ENCODE results near the gene SPTLC1. TPM values are rescaled to one million over a fixed set of nuclear protein-coding genes. Genes with fewer than 3 reads are reported as not detected.
"Not testable (repeated sequence)": the region's sequence is repeated elsewhere in the genome, so short reads cannot be mapped to it uniquely, and the experiment has no call there.

SPTLC1 gene
- total RNA-seq, 1 donor from 2014 or later = 60.2 TPM

DNA sequence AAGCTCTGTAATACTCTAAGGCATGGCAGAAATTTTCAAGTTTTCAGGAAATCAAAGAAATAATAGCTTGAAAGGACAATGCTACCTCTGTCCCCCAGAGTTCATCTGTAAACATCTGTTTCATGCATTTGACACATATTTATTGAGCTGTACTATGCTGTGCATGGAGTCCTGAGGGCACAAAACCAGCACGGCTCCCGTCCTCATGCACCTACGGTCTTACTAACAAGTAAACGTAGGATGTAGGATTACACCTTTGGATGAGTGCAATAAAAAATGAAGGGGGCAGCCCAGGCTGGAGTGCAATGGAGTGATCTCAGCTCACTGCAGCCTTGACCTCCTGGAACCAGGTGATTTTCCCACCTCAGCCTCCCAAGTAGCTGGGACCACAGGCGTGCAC lies 81.9 kb downstream of the SPTLC1 start:
- DNase-seq (ENCODE audit: low spot score) = no peak
- H3K4me1 Mint-ChIP-seq (ENCODE audit: low read depth) = no peaks in the 10 kb centered on the region
- no peak overlapping the region for H3K27ac Mint-ChIP-seq
- peaks cover 49% of the 10 kb centered on the region for H3K36me3 Mint-ChIP-seq (ENCODE audit: low read depth)
- H3K9me3 Mint-ChIP-seq = no peaks in the 10 kb centered on the region
- no peak overlapping the region for H3K4me3 Mint-ChIP-seq
- intact Hi-C loops (cut with micrococcal nuclease) = no loop called here
- H3K27me3 Mint-ChIP-seq (ENCODE audit: insufficient read depth) = no peaks in the 10 kb centered on the region

GRCh38 chr9:92032891-92033290 lies 82.3 kb downstream of the SPTLC1 start:
- Mint-ChIP-seq H3K27me3 (ENCODE audit: insufficient read depth) (no peaks in the 10 kb centered on the region), H3K9me3 (no peaks in the 10 kb centered on the region), H3K4me3 (no peak overlapping the region), H3K4me1 (ENCODE audit: low read depth) (no peaks in the 10 kb centered on the region), H3K27ac (no peak overlapping the region), H3K36me3 (ENCODE audit: low read depth) (peaks cover 48% of the 10 kb centered on the region)
- no peak for DNase-seq (ENCODE audit: low spot score)
- intact Hi-C loops (cut with micrococcal nuclease) = no loop called here

GRCh38 chr9:92030367-92030766 lies 84.8 kb downstream of the SPTLC1 start:
- Mint-ChIP-seq H3K27ac (no peak overlapping the region), H3K27me3 (ENCODE audit: insufficient read depth) (no peaks in the 10 kb centered on the region), H3K36me3 (ENCODE audit: low read depth) (peaks cover 37% of the 10 kb centered on the region), H3K4me1 (ENCODE audit: low read depth) (no peaks in the 10 kb centered on the region), H3K4me3 (no peak overlapping the region), H3K9me3 (no peaks in the 10 kb centered on the region)
- DNase-seq (ENCODE audit: low spot score) = no peak
- intact Hi-C loops (cut with micrococcal nuclease) = no loop called here

GRCh38 chr9:92029553-92029952 lies 85.7 kb downstream of the SPTLC1 start:
- no peaks in the 10 kb centered on the region for H3K9me3 Mint-ChIP-seq
- no peak overlapping the region for H3K4me3 Mint-ChIP-seq
- no peaks in the 10 kb centered on the region for H3K4me1 Mint-ChIP-seq (ENCODE audit: low read depth)
- H3K27ac Mint-ChIP-seq = no peak overlapping the region
- H3K27me3 Mint-ChIP-seq (ENCODE audit: insufficient read depth) = no peaks in the 10 kb centered on the region
- intact Hi-C loops (cut with micrococcal nuclease) = no loop called here
- peaks cover 30% of the 10 kb centered on the region for H3K36me3 Mint-ChIP-seq (ENCODE audit: low read depth)
- no peak for DNase-seq (ENCODE audit: low spot score)

DNA sequence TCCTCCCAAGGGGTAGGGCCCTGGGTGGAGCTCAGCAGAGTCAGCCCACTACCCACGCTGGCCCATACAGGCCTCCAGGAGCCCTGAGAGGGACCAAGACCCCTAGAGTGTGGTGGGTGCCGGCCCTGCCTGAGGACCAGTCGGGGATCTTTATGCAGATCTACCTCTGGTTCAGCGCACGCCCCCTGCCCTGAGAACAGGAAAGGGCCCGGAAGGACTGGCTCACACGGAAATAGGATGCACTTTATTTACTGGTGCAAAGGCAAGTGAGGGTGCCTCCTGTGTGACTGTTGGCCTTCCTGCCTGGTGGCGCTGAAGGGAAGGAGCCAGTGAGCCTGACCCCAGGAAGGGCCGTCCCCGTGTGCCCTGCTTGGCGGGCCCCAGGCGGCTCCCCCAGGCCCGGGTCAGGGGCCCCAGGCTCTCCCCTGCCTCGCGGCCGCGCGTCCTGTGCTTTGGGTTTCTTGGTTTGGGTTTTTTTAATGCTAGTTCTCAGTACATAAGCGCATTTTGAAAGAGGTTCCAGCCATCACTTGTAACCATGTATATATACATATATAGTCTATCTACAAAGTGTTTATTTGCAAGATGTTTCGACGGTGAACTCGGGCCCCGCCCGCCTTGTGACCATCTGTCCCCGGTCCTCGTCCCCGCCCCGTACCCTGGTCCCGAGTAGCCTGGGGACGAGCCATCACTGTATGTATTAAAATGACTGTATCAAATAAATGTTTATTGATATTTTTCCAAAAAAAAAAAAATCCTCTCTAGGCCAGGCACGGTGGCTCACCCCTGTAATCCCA lies 88.8 kb downstream of the SPTLC1 start:
- Mint-ChIP-seq H3K36me3 (ENCODE audit: low read depth) (peaks cover 17% of the 10 kb centered on the region), H3K4me1 (ENCODE audit: low read depth) (no peaks in the 10 kb centered on the region), H3K27ac (no peak overlapping the region), H3K27me3 (ENCODE audit: insufficient read depth) (no peaks in the 10 kb centered on the region), H3K4me3 (no peak overlapping the region), H3K9me3 (peaks cover 25% of the 10 kb centered on the region)
- intact Hi-C loops (cut with micrococcal nuclease) = no loop called here
- DNase-seq (ENCODE audit: low spot score) = no peak

DNA sequence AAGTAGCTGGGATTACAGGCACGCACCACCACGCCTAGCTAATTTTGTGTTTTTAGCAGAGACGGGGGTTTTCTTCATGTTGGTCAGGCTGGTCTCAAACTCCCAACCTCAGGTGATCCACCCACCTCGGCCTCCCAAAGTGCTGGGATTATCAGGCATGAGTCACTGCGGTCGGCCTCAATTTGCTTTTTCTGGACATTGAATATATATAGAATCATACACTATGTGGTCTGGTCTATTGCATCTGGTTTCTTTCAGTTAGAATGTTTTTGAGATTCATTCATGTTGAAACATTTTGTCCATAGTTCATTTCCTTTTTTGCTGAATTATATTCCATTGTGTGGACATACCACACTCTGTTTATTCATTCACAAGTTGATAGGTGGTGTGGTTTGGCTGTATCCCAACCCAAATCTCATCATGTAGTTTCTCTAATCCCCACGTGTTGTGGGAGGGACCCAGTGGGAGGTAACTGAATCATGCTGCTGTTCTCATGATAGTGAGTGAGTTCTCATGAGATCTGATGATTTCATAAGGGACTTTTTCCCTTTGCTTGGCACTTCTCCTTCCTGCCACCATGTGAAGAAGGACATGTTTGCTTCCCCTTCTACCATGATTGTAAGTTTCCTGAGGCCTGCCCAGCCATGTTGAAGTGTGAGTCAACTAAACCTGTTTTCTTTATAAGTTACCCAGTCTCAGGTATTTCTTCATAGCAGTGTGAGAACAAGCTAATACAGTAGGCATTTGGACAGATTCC lies 93.2 kb downstream of the SPTLC1 start:
- H3K36me3 Mint-ChIP-seq (ENCODE audit: low read depth); H3K27me3 Mint-ChIP-seq (ENCODE audit: insufficient read depth); H3K4me3 Mint-ChIP-seq; DNase-seq (ENCODE audit: low spot score); H3K4me1 Mint-ChIP-seq (ENCODE audit: low read depth); H3K27ac Mint-ChIP-seq; intact Hi-C loops (cut with micrococcal nuclease): not testable (repeated sequence)
- H3K9me3 Mint-ChIP-seq = peaks cover 25% of the 10 kb centered on the region

GRCh38 chr9:92019658-92020057 lies 95.6 kb downstream of the SPTLC1 start:
- intact Hi-C loops (cut with micrococcal nuclease) = no loop called here
- Mint-ChIP-seq H3K27ac (no peak overlapping the region), H3K9me3 (peaks cover 25% of the 10 kb centered on the region), H3K36me3 (ENCODE audit: low read depth) (peaks cover 2% of the 10 kb centered on the region), H3K4me3 (no peak overlapping the region), H3K4me1 (ENCODE audit: low read depth) (no peaks in the 10 kb centered on the region), H3K27me3 (ENCODE audit: insufficient read depth) (peaks cover 2% of the 10 kb centered on the region)
- DNase-seq (ENCODE audit: low spot score) = no peak

- Mint-ChIP-seq H3K36me3 (ENCODE audit: low read depth) (no peaks in the 10 kb centered on the region), H3K4me3 (no peak overlapping the region), H3K4me1 (ENCODE audit: low read depth) (no peaks in the 10 kb centered on the region), H3K27me3 (ENCODE audit: insufficient read depth) (peaks cover 18% of the 10 kb centered on the region), H3K9me3 (no peaks in the 10 kb centered on the region), H3K27ac (no peak overlapping the region)
- intact Hi-C loops (cut with micrococcal nuclease) = no loop called here
- no peak for DNase-seq (ENCODE audit: low spot score)
These were observed 104.3 kb downstream of the SPTLC1 start for GRCh38 chr9:92010705-92011536.

GRCh38 chr9:92010253-92010652 lies 105.0 kb downstream of the SPTLC1 start:
- intact Hi-C loops (cut with micrococcal nuclease); H3K4me3 Mint-ChIP-seq; H3K36me3 Mint-ChIP-seq (ENCODE audit: low read depth); DNase-seq (ENCODE audit: low spot score); H3K27ac Mint-ChIP-seq; H3K9me3 Mint-ChIP-seq; H3K4me1 Mint-ChIP-seq (ENCODE audit: low read depth): not testable (repeated sequence)
- peaks cover 18% of the 10 kb centered on the region for H3K27me3 Mint-ChIP-seq (ENCODE audit: insufficient read depth)

DNA sequence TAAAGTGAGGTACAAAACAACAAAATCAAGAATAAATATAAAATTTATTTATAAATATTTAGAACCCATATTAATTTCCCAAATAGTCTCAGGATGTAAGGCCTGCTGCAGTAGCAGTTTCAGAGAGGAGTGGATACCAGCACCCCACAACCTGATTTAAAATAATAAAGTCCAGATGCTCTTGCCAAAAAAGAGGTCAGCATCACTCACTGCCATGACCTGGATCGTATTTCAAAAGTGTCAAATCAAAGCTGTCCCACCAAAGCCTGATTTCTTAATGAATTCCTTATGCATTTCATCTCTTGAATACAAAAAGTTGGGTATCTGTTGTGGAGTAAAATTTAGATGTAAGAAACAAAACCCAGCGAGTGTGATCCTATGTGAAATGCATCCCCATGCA lies 107.2 kb downstream of the SPTLC1 start:
- DNase-seq (ENCODE audit: low spot score) = no peak
- Mint-ChIP-seq H3K9me3 (no peaks in the 10 kb centered on the region), H3K27me3 (ENCODE audit: insufficient read depth) (peaks cover 8% of the 10 kb centered on the region), H3K36me3 (ENCODE audit: low read depth) (no peaks in the 10 kb centered on the region), H3K27ac (no peak overlapping the region), H3K4me3 (no peak overlapping the region), H3K4me1 (ENCODE audit: low read depth) (no peaks in the 10 kb centered on the region)
- intact Hi-C loops (cut with micrococcal nuclease) = no loop called here

DNA sequence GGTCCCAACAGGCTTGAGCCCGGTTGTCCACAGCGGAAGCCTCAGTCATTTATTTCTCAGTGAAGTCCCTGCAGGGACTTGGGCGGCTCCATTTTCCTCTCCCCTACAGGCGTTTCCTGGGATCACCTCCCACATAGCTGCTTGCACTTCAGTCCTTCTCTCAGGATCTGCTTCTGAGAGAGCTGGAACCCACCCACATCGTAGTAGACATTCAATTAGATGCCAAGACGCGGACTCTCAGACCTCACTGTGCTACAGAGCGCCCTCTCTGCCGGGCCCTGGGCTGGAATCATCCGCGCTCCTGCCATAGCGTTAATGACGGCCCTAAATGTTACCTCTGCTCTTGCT lies 111.2 kb downstream of the SPTLC1 start:
- Mint-ChIP-seq H3K36me3 (ENCODE audit: low read depth) (no peaks in the 10 kb centered on the region), H3K27ac (no peak overlapping the region), H3K4me1 (ENCODE audit: low read depth) (no peaks in the 10 kb centered on the region), H3K4me3 (no peak overlapping the region), H3K9me3 (no peaks in the 10 kb centered on the region), H3K27me3 (ENCODE audit: insufficient read depth) (peaks cover 5% of the 10 kb centered on the region)
- intact Hi-C loops (cut with micrococcal nuclease) = no loop called here
- DNase-seq (ENCODE audit: low spot score) = no peak

DNA sequence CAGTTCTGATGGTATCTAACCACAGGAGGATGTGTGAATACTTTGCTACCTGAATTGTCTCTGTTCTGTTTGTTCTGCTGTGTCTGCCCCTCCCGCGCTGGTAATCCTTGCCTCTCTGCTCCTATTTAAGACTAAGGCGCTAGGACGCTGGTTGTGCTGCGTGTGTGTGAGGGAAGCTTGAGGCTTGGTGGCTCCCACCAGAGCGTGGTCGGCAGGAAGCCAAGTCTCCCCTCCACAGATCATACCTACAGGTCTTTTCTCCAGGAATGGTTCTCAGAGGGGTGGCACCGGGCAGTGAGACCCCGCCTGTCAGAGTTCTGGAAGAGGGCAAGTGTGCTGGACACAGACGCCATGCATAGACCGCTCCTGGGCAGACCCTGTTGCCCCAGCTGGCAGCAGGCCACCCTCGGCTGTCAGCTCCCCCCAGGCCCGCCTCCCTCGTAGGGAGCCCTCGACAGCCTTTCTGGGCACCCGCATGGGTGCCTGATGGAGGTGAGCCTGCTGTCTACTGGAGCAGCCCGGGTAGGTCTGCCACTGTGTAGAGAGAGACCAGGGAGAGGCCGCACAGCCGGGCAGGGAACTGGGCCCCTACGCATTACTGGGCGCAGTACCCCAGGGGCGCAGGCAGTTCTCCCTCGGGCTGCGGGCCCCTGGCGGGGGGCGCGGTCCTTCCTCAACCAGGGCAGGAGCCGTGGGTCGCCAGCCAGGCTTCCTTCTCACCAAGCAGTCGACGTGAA lies 111.7 kb downstream of the SPTLC1 start:
- no peaks in the 10 kb centered on the region for H3K9me3 Mint-ChIP-seq

More for the DNA sequence above, 111.7 kb downstream of the SPTLC1 start:
- intact Hi-C loops (cut with micrococcal nuclease) = no loop called here
- no peak for DNase-seq (ENCODE audit: low spot score)
- no peaks in the 10 kb centered on the region for H3K36me3 Mint-ChIP-seq (ENCODE audit: low read depth)
- H3K4me1 Mint-ChIP-seq (ENCODE audit: low read depth) = no peaks in the 10 kb centered on the region
- peaks cover 5% of the 10 kb centered on the region for H3K27me3 Mint-ChIP-seq (ENCODE audit: insufficient read depth)
- no peak overlapping the region for H3K27ac Mint-ChIP-seq
- H3K4me3 Mint-ChIP-seq = no peak overlapping the region

Measured in activated T-helper 1 cell treated with anti-CD3 and anti-CD28 coated beads, Interleukin-12 subunit alpha, Interleukin-12 subunit beta, Interleukin-2, Interleukin-4 antibody, amounts not matched to agents 30 ng/mL and 10 ng/mL and 1 ng/mL, durations not matched to agents 14 hours and 24 hours and 36 hours (primary cell).